Fibroblast of lung (primary cell): Measurements from ENCODE around the gene MRPS10.

Experiments
- CTCF ChIP-seq, 2 donors: IDR thresholded peaks in 1 of 2; conservative IDR thresholded peaks in 1 of 2; 1 replicate in 1 of 2; 2 replicates in 1 of 2; pipeline ENCODE4 v1.5.1; 2011 to 2012; ENCODE audit warnings: low read length in 2 of 2, control low read depth in 1 of 2, inconsistent platforms in 1 of 2, low read depth in 1 of 2, mild to moderate bottlenecking in 1 of 2
- EZH2 ChIP-seq: IDR thresholded peaks from 2 replicates; pipeline ENCODE4 v1.5.1; 2012; ENCODE audit warnings: low read length, control low read depth, mild to moderate bottlenecking; ENCODE audit errors: missing control alignments

- TF ChIP-seq CTCF (conservative IDR thresholded peaks at IDR 0.05 in 1 of 2, IDR thresholded peaks at IDR 0.05 in 1 of 2; ENCODE audit: low read depth in 1 of 2, low read length in 2 of 2) (no peak), EZH2 (no peak)
Observed at GRCh38 chr6:42225419-42225818, 7.8 kb upstream of the MRPS10 start.
